ENCODE results near the gene XRN1.

DNA sequence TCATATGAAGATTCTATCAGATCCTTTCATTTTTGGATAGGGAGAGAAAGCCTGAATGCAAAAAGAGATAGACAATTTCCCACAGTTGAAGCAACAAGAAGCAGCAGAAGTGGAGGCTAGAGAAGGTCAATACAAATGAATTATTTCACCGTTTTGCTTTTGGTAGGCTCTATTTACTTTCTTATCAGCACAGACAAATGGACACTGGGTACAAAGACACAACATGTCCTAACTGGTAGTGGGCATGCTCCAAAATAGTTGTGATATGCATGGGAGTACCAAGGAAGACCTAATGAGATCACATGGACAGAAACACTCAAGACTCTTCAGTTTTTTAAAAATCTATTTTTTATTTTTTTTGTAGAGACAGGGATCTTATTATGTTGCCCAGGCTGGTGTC lies 99.4 kb downstream of the XRN1 start:
- no peak for TF ChIP-seq POLR2A (IDR thresholded peaks at IDR 0.05)
- TF ChIP-seq, protein P1, sequence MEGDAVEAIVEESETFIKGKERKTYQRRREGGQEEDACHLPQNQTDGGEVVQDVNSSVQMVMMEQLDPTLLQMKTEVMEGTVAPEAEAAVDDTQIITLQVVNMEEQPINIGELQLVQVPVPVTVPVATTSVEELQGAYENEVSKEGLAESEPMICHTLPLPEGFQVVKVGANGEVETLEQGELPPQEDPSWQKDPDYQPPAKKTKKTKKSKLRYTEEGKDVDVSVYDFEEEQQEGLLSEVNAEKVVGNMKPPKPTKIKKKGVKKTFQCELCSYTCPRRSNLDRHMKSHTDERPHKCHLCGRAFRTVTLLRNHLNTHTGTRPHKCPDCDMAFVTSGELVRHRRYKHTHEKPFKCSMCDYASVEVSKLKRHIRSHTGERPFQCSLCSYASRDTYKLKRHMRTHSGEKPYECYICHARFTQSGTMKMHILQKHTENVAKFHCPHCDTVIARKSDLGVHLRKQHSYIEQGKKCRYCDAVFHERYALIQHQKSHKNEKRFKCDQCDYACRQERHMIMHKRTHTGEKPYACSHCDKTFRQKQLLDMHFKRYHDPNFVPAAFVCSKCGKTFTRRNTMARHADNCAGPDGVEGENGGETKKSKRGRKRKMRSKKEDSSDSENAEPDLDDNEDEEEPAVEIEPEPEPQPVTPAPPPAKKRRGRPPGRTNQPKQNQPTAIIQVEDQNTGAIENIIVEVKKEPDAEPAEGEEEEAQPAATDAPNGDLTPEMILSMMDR (IDR thresholded peaks at IDR 0.05) = no peak
